HEK293 (cell line): ENCODE results near the gene MS4A7.

Experiments used
- CTCF ChIA-PET: fragments of 350-600 bp; formaldehyde crosslinking; extraction: SDS; loops from one replicate; lab custom pipeline; 2021; ENCODE audit warnings: antibody characterized with exemption; lab: Yijun Ruan, JAX
- POLR2A ChIA-PET: fragments of 300-600 bp; formaldehyde crosslinking; extraction: SDS; loops from one replicate; lab custom pipeline; 2020; ENCODE audit warnings: antibody characterized with exemption, inconsistent platforms; lab: Yijun Ruan, JAX
- H3K27ac ChIP-seq: fragments of 200-500 bp; sonication (Bioruptor generic); 2 replicates; pipeline ENCODE4 v1.5.1; 2014; ENCODE audit warnings: low read depth, low read length, control low read depth, inconsistent platforms; ENCODE audit errors: extremely low read depth
- H3K36me3 ChIP-seq, 2 experiments: fragments of 200-500 bp in 1 of 2; sonication (Bioruptor generic) in 1 of 2; 1 replicate in 1 of 2; 2 replicates in 1 of 2; pipeline ENCODE4 v1.5.1; 2014 to 2017; ENCODE audit warnings: inconsistent platforms in 2 of 2, low read length in 2 of 2; ENCODE audit not compliant: control insufficient read depth in 2 of 2, insufficient read depth in 1 of 2
- H3K4me1 ChIP-seq: fragments of 200-500 bp; sonication (Bioruptor generic); 2 replicates; pipeline ENCODE4 v1.5.1; 2014; ENCODE audit warnings: mild to moderate bottlenecking, low read length, inconsistent platforms; ENCODE audit not compliant: control insufficient read depth, insufficient read depth
- H3K4me3 ChIP-seq: 2 replicates; pipeline ENCODE4 v1.5.1; 2011; ENCODE audit warnings: low read depth, mild to moderate bottlenecking, control low read depth, low read length, moderate library complexity
- H3K9me3 ChIP-seq: fragments of 200-500 bp; sonication (Bioruptor generic); 2 replicates; pipeline ENCODE4 v1.5.1; 2014; ENCODE audit warnings: low read depth, low read length, inconsistent platforms; ENCODE audit not compliant: control insufficient read depth, insufficient read depth
- GLI2 ChIP-seq: fragments of 450-650 bp; formaldehyde crosslinking; IDR thresholded peaks from 2 replicates; pipeline ENCODE4; 2017; ENCODE audit warnings: missing biosample characterization, missing genetic modification characterization, low read depth, borderline replicate concordance
- KLF8 ChIP-seq: fragments of 450-650 bp; formaldehyde crosslinking; IDR thresholded peaks from 2 replicates; pipeline ENCODE4 v1.5.1; 2016; ENCODE audit warnings: missing biosample characterization, missing genetic modification characterization
- KLF9 ChIP-seq: fragments of 450-650 bp; formaldehyde crosslinking; IDR thresholded peaks from 2 replicates; pipeline ENCODE4 v1.5.1; 2016; ENCODE audit warnings: missing biosample characterization, missing genetic modification characterization, low read depth
- REPIN1 ChIP-seq: fragments of 450-650 bp; formaldehyde crosslinking; IDR thresholded peaks from 2 replicates; pipeline ENCODE4 v1.5.1; 2017; ENCODE audit warnings: missing biosample characterization, missing genetic modification characterization, low read depth
- SP2 ChIP-seq: fragments of 450-650 bp; formaldehyde crosslinking; IDR thresholded peaks from 2 replicates; pipeline ENCODE4 v1.5.1; 2016; ENCODE audit warnings: missing biosample characterization, missing genetic modification characterization
- TRIM28 ChIP-seq: IDR thresholded peaks from 2 replicates; pipeline ENCODE4 v1.6.1; 2011; ENCODE audit warnings: low read length, control low read depth, borderline replicate concordance
- ZBTB17 ChIP-seq: fragments of 450-650 bp; formaldehyde crosslinking; IDR thresholded peaks from 2 replicates; pipeline ENCODE4 v1.5.1; 2016; ENCODE audit warnings: missing biosample characterization, missing genetic modification characterization
- ZFP37 ChIP-seq: fragments of 450-650 bp; formaldehyde crosslinking; IDR thresholded peaks from 2 replicates; pipeline ENCODE4 v1.5.1; 2016; ENCODE audit warnings: missing biosample characterization, missing genetic modification characterization
- ZNF155 ChIP-seq: fragments of 450-650 bp; formaldehyde crosslinking; IDR thresholded peaks from 2 replicates; pipeline ENCODE4 v1.5.1; 2016; ENCODE audit warnings: missing biosample characterization, missing genetic modification characterization
- ZNF16 ChIP-seq: fragments of 450-650 bp; formaldehyde crosslinking; IDR thresholded peaks from 2 replicates; pipeline ENCODE4 v1.5.1; 2016; ENCODE audit warnings: low read depth, missing biosample characterization, missing genetic modification characterization
- ZNF202 ChIP-seq: fragments of 450-650 bp; formaldehyde crosslinking; IDR thresholded peaks from 2 replicates; pipeline ENCODE4 v1.5.1; 2016; ENCODE audit warnings: missing biosample characterization, missing genetic modification characterization, borderline replicate concordance
- ZNF239 ChIP-seq: fragments of 450-650 bp; formaldehyde crosslinking; IDR thresholded peaks from 2 replicates; pipeline ENCODE4 v1.5.1; 2016; ENCODE audit warnings: missing biosample characterization, missing genetic modification characterization
- ZNF24 ChIP-seq: fragments of 450-650 bp; formaldehyde crosslinking; IDR thresholded peaks from 2 replicates; pipeline ENCODE4 v1.5.1; 2016; ENCODE audit warnings: missing biosample characterization, missing genetic modification characterization
- ZNF26 ChIP-seq: fragments of 450-650 bp; formaldehyde crosslinking; IDR thresholded peaks from 2 replicates; pipeline ENCODE4 v1.5.1; 2016; ENCODE audit warnings: missing biosample characterization, missing genetic modification characterization
- ZNF274 ChIP-seq, 2 experiments: fragments of 200-500 bp in 1 of 2; fragments of 450-650 bp in 1 of 2; sonication (Bioruptor generic) in 1 of 2; formaldehyde crosslinking in 1 of 2; IDR thresholded peaks; 2 replicates each; pipeline versions ENCODE4 v1.5.1 to v1.6.1; 2014 to 2016; ENCODE audit warnings: borderline replicate concordance in 1 of 2, inconsistent platforms in 1 of 2, low read length in 1 of 2, missing biosample characterization in 1 of 2, missing genetic modification characterization in 1 of 2
- ZNF37A ChIP-seq: fragments of 450-650 bp; IDR thresholded peaks from 2 replicates; pipeline ENCODE4 v1.5.1; 2018; ENCODE audit warnings: missing biosample characterization, missing genetic modification characterization
- ZNF510 ChIP-seq: fragments of 450-650 bp; formaldehyde crosslinking; IDR thresholded peaks from 2 replicates; pipeline ENCODE4 v1.5.1; 2018; ENCODE audit warnings: mild to moderate bottlenecking, missing genetic modification characterization, missing biosample characterization; ENCODE audit not compliant: insufficient replicate concordance
- ZNF530 ChIP-seq: fragments of 450-650 bp; formaldehyde crosslinking; IDR thresholded peaks from 2 replicates; pipeline ENCODE4 v1.5.1; 2016; ENCODE audit warnings: low read depth, missing biosample characterization, missing genetic modification characterization
- ZNF610 ChIP-seq: fragments of 450-650 bp; formaldehyde crosslinking; IDR thresholded peaks from 2 replicates; pipeline ENCODE4 v1.5.1; 2016; ENCODE audit warnings: missing biosample characterization, missing genetic modification characterization, borderline replicate concordance
- ZNF629 ChIP-seq: fragments of 450-650 bp; formaldehyde crosslinking; IDR thresholded peaks from 2 replicates; pipeline ENCODE4 v1.5.1; 2017; ENCODE audit warnings: missing biosample characterization, missing genetic modification characterization
- ZNF776 ChIP-seq: fragments of 450-650 bp; formaldehyde crosslinking; IDR thresholded peaks from 2 replicates; pipeline ENCODE4 v1.5.0; 2017; ENCODE audit warnings: missing biosample characterization, missing genetic modification characterization, borderline replicate concordance
- ZNF785 ChIP-seq: fragments of 450-650 bp; formaldehyde crosslinking; IDR thresholded peaks from 2 replicates; pipeline ENCODE4 v1.5.1; 2016; ENCODE audit warnings: missing biosample characterization, missing genetic modification characterization
- TF ChIP-seq, protein P1 (sequence below): fragments of 450-650 bp; formaldehyde crosslinking; IDR thresholded peaks from 2 replicates; pipeline ENCODE4 v1.5.1; 2017; ENCODE audit warnings: missing biosample characterization, missing genetic modification characterization
- TF ChIP-seq, protein P2 (sequence below): fragments of 450-650 bp; formaldehyde crosslinking; IDR thresholded peaks from 2 replicates; pipeline ENCODE4 v1.5.1; 2016; ENCODE audit warnings: missing biosample characterization, missing genetic modification characterization
- TF ChIP-seq, protein P3 (sequence below): fragments of 450-650 bp; formaldehyde crosslinking; IDR thresholded peaks from 2 replicates; pipeline ENCODE4 v1.5.1; 2017; ENCODE audit warnings: missing biosample characterization, missing genetic modification characterization

Gene MS4A7

DNA sequence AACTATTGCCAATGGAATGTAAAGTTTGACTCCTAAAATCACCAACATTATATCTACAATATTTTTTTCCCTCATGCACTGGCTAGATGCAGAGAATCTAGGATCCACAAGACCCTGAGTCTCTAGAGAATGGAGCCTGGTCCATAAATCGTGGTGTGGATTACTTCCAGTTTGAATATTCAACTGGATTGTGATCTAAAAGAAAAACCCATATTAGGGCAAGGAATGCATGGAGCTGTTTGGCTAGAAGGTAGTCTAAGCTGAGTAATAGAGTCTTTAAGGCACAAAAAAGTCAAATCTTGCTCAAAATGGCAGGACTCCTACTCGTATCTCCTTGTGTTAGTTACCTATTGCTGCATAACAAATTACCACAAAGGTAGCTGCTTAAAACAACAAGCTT is 41.7 kb downstream of the MS4A7 start:
- no peak overlapping the region for H3K27ac ChIP-seq
- no peaks in the 10 kb centered on the region for H3K36me3 ChIP-seq
- POLR2A ChIA-PET = no interaction called here
- CTCF ChIA-PET = no interaction called here
- H3K4me1 ChIP-seq = no peaks in the 10 kb centered on the region
- no peaks in the 10 kb centered on the region for H3K9me3 ChIP-seq
- TF ChIP-seq ZFP37 (tag by site-specific recombination) = no peak
- no peak overlapping the region for H3K4me3 ChIP-seq

- ChIA-PET CTCF (interaction anchor here (0.7 kb wide), 1 partner anchor 104 kb away, joined by 4 read pairs; no protein-coding TSS in a partner anchor), POLR2A (no interaction called here)
- H3K9me3 ChIP-seq = no peaks in the 10 kb centered on the region
- TF ChIP-seq KLF8 (tag by site-specific recombination) (no peak), REPIN1 (no peak), ZNF776 (tag by site-specific recombination) (no peak), ZNF530 (tag by site-specific recombination) (no peak), TRIM28 (no peak), ZNF785 (tag by site-specific recombination) (no peak)
- TF ChIP-seq, protein P1, sequence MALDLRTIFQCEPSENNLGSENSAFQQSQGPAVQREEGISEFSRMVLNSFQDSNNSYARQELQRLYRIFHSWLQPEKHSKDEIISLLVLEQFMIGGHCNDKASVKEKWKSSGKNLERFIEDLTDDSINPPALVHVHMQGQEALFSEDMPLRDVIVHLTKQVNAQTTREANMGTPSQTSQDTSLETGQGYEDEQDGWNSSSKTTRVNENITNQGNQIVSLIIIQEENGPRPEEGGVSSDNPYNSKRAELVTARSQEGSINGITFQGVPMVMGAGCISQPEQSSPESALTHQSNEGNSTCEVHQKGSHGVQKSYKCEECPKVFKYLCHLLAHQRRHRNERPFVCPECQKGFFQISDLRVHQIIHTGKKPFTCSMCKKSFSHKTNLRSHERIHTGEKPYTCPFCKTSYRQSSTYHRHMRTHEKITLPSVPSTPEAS = no peak
- no peaks in the 10 kb centered on the region for H3K4me1 ChIP-seq
- H3K36me3 ChIP-seq = no peaks in the 10 kb centered on the region
- no peak overlapping the region for H3K4me3 ChIP-seq
- no peak overlapping the region for H3K27ac ChIP-seq
These were observed 44.3 kb downstream of the MS4A7 start for GRCh38 chr11:60422609-60423008.

DNA sequence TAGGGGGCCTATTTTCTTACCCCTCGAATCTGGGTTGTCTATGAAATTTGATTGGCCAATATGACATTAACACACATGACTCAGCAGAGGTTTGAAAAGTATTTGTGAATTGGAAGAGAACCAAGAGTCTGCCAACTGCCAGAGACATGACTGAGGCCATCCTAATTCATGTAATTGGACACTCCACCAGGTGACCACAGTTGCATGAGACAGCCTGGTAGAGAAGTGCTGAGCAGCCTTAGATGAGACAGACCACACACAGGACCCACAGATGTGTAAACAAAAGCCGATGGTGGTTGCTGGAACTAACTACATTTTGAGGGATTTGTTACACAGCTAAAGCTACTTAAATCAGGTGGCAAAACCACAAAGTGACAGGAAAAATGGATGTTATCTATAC is 50.2 kb downstream of the MS4A7 start:
- ChIA-PET POLR2A (no interaction called here), CTCF (interaction anchor here (0.6 kb wide), 1 partner anchor 279 kb away, joined by 3 read pairs; no protein-coding TSS in a partner anchor)
- no peak for TF ChIP-seq ZNF629
- TF ChIP-seq ZNF510 = no peak
- TF ChIP-seq, protein P2, sequence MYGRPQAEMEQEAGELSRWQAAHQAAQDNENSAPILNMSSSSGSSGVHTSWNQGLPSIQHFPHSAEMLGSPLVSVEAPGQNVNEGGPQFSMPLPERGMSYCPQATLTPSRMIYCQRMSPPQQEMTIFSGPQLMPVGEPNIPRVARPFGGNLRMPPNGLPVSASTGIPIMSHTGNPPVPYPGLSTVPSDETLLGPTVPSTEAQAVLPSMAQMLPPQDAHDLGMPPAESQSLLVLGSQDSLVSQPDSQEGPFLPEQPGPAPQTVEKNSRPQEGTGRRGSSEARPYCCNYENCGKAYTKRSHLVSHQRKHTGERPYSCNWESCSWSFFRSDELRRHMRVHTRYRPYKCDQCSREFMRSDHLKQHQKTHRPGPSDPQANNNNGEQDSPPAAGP = no peak
- TF ChIP-seq, protein P3, sequence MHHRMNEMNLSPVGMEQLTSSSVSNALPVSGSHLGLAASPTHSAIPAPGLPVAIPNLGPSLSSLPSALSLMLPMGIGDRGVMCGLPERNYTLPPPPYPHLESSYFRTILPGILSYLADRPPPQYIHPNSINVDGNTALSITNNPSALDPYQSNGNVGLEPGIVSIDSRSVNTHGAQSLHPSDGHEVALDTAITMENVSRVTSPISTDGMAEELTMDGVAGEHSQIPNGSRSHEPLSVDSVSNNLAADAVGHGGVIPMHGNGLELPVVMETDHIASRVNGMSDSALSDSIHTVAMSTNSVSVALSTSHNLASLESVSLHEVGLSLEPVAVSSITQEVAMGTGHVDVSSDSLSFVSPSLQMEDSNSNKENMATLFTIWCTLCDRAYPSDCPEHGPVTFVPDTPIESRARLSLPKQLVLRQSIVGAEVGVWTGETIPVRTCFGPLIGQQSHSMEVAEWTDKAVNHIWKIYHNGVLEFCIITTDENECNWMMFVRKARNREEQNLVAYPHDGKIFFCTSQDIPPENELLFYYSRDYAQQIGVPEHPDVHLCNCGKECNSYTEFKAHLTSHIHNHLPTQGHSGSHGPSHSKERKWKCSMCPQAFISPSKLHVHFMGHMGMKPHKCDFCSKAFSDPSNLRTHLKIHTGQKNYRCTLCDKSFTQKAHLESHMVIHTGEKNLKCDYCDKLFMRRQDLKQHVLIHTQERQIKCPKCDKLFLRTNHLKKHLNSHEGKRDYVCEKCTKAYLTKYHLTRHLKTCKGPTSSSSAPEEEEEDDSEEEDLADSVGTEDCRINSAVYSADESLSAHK (tag by site-specific recombination) = no peak
- TF ChIP-seq ZBTB17 (tag by site-specific recombination) = no peak
- no peak for TF ChIP-seq ZNF24 (tag by site-specific recombination)
- no peaks in the 10 kb centered on the region for H3K9me3 ChIP-seq
- H3K36me3 ChIP-seq = no peaks in the 10 kb centered on the region
- H3K27ac ChIP-seq = no peak overlapping the region
- no peaks in the 10 kb centered on the region for H3K4me1 ChIP-seq
- H3K4me3 ChIP-seq = no peak overlapping the region

DNA sequence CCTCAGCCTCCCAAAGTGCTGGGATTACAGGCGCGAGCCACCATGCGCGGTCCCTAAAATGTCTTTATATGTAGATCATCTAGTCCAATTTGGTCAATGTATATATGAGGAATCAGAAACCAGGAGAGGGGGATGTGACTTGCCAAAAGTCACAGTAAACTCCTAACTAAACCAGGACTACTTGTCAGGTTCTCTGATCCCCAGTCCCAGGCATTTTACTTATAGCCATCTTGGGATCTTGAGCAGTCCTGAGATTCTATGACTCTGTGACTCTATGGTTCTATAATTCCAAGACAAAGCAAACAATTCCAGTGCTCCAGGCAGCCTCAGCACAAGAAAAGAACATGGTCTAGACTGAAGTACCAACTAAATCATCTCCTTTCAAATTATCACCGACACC is 50.9 kb downstream of the MS4A7 start, which contains the start of gene MS4A5:
TSS of gene MS4A5 (plus strand) at position 301 of the 400 bp plus-strand sequence. CDS start 103 bp downstream, outside the sequence.
- Histone ChIP-seq H3K36me3 (no peaks in the 10 kb centered on the region), H3K9me3 (no peaks in the 10 kb centered on the region), H3K4me3 (no peak within 1 kb of the TSS), H3K27ac (no peak within 1 kb of the TSS), H3K4me1 (no peaks in the 10 kb centered on the region)
- POLR2A ChIA-PET = no interaction called here
- CTCF ChIA-PET = no interaction called here
- TF ChIP-seq ZNF26 (tag by site-specific recombination) (no peak), ZNF610 (tag by site-specific recombination) (no peak), ZNF239 (tag by site-specific recombination) (no peak), ZNF202 (no peak), ZNF37A (tag by site-specific recombination) (no peak), ZNF274 (IDR thresholded peaks at IDR 0.05; ENCODE audit: low read length) (no peak), ZNF274 (tag by site-specific recombination; IDR thresholded peaks at IDR 0.05; ENCODE audit: borderline replicate concordance) (no peak), ZNF16 (no peak), ZNF155 (tag by site-specific recombination) (no peak), SP2 (tag by site-specific recombination) (no peak), GLI2 (no peak), KLF9 (no peak)
